Spleen (tissue), 7 donors: ENCODE data around the gene PACSIN1.

Experiments
- POLR2A ChIP-seq, 3 donors: fragments of 450-650 bp; IDR thresholded peaks; one replicate each; pipeline ENCODE4 v1.5.1; 2017; ENCODE audit warnings: antibody characterized with exemption in 3 of 3, mild to moderate bottlenecking in 1 of 3
- POLR2AphosphoS5 ChIP-seq, 3 donors: sonication (generic); formaldehyde crosslinking; IDR thresholded peaks; one replicate each; pipeline ENCODE4 v1.5.1; 2017; ENCODE audit warnings: antibody characterized with exemption in 3 of 3
- TF ChIP-seq, protein P1 (sequence below), 11 experiments: fragments of 200-600 bp in 7 of 11; fragments of 450-650 bp in 4 of 11; sonication (generic) in 4 of 11; IDR thresholded peaks in 8 of 11; conservative IDR thresholded peaks in 3 of 11; 1 replicate in 7 of 11; 2 replicates in 4 of 11; pipeline versions ENCODE4 v1.4.0 to v1.8.0; 2016 to 2021; ENCODE audit warnings: antibody characterized with exemption in 11 of 11, inconsistent platforms in 4 of 11, mild to moderate bottlenecking in 1 of 11
- donor health status: DM: no; HTN: no; CAD: no; lungs with moderate emphysema.
- donor health status: DM: no; HTN: no; CAD: no.
- donor health status: DM: no; HTN: no; CAD: no.

DNA sequence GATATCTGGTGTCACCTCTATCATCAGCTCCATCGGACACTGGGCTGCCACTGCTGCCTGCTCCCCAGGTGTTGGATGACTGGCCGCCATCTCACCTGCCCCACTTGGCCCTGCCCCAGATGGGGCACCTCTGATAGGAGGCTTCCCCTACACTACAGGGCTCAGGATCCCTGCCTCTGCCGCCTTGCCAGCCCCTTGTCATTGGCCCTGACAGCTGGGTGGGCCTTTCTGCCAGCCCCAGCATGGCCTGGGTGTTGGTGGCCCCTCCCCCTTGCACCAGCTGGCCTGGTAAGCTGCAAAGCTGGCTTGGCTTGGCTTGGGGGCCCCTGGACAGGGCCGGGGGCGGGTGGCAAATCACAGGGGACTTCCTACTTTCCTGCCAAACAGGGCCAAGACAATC is 10.6 kb downstream of the PACSIN1 start:
- TF ChIP-seq, protein P1, sequence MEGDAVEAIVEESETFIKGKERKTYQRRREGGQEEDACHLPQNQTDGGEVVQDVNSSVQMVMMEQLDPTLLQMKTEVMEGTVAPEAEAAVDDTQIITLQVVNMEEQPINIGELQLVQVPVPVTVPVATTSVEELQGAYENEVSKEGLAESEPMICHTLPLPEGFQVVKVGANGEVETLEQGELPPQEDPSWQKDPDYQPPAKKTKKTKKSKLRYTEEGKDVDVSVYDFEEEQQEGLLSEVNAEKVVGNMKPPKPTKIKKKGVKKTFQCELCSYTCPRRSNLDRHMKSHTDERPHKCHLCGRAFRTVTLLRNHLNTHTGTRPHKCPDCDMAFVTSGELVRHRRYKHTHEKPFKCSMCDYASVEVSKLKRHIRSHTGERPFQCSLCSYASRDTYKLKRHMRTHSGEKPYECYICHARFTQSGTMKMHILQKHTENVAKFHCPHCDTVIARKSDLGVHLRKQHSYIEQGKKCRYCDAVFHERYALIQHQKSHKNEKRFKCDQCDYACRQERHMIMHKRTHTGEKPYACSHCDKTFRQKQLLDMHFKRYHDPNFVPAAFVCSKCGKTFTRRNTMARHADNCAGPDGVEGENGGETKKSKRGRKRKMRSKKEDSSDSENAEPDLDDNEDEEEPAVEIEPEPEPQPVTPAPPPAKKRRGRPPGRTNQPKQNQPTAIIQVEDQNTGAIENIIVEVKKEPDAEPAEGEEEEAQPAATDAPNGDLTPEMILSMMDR (IDR thresholded peaks at IDR 0.05 in 8 of 11, conservative IDR thresholded peaks at IDR 0.05 in 3 of 11), result no peak
- TF ChIP-seq POLR2A (IDR thresholded peaks at IDR 0.05) (no peak), POLR2AphosphoS5 (IDR thresholded peaks at IDR 0.05) (no peak)
